HG03066 (cell line): ENCODE measurements around the gene NLRP2B.
"Not testable (repeated sequence)": the region's sequence is repeated elsewhere in the genome, so short reads cannot be mapped to it uniquely, and the experiment has no call there.

Experiments used
- ATAC-seq: cut with Tn5 transposase; IDR thresholded peaks from one replicate; pipeline ENCODE4 v1.9.1; 2021; ENCODE audit warnings: low read depth; ENCODE audit not compliant: unreplicated experiment

Gene NLRP2B

DNA sequence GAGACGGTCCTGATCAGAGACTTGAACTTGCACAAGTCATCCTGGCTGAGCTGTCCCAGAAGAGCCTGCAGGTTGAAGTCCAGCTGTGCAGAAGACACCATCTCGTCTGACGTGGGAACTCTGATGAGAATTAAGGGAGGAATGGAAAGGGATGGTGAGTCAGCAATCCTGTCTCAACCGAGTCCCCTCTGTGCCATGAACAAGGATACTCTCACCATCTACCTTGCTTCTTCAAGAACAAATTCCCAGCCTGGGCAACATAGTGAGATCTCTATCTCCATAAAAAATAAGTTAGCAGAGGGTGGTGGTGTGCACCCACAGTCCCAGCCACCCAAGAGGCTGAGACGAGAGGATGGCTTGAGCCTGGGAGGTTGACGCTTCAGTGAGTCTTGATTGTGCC, at the start of gene NLRP2B:
Gene NLRP2B (minus strand): TSS at position 101 of the 400 bp plus-strand sequence.
- ATAC-seq = no peak

DNA sequence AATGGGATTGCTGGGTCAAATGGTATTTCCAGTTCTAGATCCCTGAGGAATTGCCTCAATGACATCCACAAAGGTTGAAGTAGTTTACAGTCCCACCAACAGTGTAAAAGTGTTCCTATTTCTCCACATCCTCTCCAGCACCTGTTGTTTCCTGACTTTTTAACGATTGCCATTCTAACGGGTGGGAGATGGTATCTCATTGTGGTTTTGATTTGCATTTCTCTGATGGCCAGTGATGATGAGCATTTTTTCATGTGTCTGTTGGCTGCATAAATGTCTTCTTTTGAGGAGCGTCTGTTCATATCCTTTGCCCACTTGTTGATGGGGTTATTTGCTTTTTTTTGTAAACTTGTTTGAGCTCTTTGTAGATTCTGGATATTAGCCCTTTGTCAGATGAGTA, 45.9 kb upstream of the NLRP2B start:
- not testable (repeated sequence) for ATAC-seq

DNA sequence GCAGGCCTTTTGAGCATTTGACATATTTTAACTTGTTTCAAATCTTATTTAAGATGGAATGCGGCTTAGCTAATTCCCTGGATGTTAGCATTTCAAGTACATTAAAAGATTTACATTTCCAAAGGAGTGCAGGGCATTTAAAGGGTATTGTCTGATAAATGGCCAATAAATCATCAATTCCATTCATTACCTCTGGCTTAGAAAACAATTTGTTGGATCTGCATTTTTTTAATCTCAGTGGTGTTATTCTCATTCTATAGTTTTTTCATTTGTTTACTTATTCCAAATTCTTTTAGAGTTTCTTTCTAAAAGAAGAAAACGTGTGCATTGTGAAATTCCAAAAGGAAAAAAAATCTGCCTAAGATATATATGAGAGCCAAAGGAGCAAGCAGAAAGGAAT, 1.3 kb upstream of the NLRP2B start:
- ATAC-seq = no peak

DNA sequence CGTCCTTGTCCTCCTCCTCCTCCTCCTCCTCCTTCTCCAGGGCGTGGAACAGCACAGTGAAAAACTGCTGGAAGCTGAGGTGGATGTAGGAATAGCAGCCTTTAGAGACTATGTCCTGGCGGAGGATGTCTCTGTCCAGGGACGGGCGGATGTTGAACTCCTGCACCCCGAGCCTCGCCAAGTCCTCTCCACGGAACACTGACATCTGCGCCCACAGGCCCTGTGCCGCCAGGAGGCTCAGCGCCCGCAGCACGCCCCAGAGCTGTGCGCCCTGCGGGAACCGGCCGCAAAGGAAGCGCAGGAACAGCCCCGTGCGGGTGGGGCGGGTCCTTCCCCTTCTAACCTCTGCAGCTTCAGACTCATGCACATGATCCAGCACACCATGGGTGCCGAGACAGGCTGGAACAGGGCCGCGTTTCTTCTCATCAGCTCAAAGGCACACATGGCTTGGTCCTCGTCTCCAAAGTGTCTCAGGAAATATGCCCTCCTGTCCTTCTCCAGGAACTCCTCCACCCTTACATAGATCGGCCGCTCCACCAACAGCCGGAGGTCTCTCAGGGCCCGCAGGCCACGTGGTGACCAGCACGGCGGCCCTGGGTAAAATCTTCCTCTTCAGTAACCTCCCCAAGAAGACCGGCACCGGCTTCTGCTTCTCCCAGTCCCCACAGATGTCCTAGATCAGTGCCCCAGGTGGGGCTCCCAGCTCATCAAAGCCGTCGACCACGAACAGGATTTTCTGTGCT, 1.2 kb downstream of the NLRP2B start:
- no peak for ATAC-seq

DNA sequence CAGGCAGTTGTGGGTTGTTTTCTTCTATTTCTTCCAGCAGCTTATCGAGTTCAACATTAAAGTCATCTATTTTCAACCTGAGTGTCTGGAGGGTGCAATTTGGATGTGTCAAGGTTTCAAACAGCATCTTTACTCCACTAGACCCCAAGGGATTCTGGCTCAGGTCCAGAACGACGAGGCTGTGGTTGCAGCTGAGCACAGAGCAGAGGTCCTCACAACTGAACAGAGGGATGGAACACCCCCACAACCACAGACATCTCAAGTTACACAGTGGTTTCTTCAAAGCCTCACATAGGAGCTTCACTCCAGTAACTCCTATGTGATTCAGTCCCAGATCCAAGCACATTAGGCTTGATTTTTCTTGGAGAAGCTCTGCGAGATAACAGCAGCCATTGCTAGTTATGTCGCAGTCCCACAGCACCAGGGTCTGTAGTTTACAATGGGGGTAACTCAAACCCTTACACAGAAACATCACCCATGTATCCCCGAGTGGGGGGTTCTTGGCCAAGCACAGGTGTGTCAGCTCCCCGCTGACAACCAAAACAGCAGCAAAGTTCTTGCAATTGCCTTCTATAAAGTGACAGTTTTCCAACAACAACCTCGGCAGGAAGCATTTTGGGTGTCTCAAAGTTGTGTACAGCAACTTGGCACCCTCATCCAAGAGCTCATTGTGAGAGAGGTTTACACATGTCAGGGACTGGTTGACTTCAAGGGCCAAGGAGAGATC, 2.8 kb downstream of the NLRP2B start:
- no peak for ATAC-seq

DNA sequence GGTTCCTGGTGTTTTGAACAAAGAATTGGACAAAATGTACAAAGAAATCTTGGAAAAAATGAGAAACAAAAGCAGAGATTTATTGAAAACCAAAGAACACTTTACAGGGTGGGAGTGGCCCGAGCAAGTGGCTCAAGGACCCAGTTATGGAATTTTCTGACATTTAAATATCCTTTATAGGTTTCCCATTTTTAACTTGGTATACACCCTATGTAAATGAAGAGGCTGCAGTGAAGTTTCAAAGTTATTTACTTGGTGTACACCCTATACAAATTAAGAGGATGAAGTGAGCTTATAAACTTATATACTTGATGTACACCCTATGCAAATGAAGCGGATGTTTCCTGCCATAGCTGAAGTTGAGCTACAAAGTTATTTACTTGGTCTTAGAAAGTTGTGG, 4.7 kb downstream of the NLRP2B start:
- ATAC-seq = no peak

DNA sequence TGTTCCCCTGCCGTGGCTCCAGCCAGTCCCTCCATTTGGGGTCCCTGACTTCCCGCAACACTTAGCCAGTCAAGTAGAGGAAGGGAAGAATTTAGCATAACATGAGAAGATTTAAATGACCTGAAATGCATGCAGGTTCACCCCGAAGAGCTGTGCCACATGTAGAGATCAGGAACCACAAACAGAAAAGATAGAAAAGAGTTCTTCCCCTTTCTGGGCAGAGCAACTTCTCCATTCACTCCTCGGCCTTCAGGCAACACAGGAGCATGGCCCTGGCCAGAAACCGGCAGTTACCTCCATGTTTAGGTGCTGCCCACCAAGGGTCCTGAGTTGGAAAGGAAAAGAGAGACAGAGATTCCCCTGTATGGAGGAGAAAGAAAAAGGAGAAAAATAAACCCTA, 5.2 kb downstream of the NLRP2B start:
- no peak for ATAC-seq

DNA sequence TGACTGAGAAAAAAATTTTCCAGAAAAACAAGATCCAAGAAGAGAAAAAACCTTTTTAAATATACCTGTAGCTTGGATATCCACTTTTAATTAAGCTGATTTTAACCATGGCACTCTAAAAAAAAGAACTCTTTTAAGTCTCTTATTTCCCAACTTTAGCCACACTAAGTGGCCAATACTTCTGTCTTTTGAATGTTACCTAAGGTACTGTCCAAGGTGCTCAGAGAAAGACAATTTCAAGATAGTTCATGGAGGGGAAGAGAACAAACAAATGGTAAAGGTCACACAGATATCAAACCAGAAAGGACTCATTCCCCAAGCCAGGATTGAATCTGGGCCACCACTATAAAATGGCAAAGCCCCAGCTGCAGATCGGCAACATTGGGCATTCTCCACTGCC, 10.1 kb downstream of the NLRP2B start:
- no peak for ATAC-seq

DNA sequence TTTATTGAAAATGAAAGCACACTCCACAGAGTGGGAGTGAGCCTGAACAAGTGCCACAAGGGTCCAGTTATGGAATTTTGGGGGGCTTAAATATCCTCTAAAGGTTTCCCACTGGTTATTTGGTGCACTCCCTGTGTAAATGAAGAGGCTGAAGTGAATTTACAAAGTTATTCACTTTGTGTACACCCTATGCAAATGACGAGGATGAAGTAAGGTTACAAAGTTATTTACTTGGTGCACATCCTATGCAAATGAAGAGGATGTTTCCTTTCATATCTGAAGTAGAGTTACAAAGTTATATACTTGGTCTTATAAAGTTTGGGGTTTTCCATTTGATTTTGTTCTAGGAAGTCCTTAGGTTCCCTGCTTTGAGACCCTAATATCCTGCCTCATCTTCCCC, 13.1 kb downstream of the NLRP2B start:
- no peak for ATAC-seq

DNA sequence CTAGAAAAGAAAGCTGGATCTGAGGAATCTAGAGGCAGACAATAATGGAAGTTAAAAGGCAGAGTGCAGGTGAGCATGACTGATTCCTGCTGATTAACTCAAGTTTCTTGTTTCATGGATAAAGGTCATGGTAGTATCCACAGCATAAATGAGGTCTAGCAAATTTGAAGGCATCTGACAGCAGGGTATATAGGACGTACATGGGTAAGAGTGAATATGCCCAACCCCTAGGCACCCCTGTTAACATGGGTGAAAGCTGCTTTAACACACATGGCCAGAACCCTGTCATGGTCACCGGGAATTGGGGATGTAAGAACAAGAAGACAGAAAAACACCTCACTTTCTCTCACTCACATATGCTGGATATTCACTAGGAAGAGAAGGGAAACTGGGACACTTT, 25.0 kb downstream of the NLRP2B start:
- ATAC-seq = no peak

DNA sequence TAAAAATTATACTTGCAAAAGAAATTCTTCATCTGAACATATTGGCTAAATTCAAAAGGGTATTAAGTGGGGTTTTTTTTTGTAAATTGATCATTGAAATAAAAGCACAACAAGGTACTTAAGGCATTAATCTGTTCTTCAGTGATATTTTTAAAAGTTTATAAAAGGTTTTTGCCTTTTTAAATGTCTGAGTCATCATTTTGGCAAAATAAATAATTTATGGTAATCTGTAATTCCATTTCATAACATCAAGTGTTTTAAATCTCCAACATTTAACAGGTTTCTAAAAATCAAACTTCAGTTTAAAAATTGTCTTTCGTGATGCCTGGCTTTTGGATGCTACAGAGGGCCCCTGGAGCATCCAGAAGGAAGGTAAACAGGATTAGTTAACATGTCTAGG, 27.4 kb downstream of the NLRP2B start:
- ATAC-seq = no peak

DNA sequence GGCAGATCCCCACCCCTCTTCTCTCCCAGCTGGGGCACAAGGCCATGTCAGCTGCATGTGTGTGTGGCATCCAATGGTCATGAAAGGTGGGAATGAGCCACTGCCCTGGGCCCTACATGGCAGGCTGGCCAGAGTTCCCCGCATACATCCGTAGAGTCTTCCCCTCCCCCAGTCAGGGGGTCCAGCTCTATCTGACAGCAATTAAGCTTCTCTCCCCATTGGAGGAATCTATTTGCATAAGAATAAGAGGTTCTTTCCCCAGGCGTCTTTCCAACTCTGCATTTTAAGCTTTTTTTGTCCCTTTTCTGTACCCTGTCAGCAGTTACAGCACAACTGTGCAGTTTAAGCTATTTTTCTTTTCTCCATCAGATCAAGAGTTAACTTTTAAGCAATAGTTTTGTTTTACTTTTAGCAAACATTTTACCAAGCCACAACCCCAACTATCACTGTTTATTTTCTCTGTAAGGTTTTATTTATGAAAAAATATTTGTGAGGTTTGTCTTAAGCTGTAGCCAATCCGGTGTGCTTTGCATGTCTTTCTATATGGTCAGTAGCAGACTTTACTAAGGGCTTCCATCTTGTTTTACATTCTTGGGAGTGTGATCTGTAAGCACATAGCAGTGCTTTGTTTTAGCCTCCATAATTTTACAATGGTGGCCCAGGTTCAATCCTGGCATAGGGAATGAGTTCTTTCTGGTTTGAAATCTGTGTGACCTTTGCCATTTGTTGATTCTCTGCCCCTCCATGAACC, 28.7 kb downstream of the NLRP2B start:
- no peak for ATAC-seq

DNA sequence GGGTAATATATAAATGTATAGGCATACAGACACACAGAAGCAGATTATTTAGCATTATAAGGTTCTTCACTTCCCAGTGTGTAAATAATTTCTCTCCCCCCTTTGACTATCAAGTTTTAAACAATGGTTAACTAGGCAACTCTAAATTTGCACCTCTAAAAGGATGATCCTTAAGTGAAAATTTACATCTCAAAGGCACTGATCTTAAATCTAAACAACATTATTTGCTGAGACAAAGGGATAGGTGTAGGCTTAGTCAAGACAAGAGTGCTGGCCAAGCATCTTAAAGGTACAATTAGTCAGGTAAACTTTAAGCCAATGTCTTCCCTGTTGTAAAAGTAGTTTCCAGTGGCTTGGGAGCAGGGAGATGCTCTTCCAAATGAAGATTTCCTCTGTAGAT, 33.0 kb downstream of the NLRP2B start:
- no peak for ATAC-seq

DNA sequence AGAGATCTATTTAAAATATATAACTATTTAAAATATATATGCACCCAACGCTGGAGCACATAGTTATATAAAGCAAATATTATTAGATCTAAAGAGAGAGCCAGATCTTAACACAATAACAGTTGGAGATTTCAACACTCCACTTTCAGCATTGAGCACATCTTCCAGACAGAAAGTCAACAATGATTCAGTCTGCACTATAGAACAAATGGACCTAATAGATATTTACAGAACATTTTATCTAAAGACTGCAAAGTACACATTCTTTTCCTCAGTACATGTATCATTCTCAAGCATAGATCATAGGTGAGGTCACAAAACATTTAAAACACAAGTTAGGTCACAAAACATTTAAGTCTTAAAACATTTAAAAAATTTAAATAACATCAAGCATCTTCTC, 36.4 kb downstream of the NLRP2B start:
- ATAC-seq = no peak

DNA sequence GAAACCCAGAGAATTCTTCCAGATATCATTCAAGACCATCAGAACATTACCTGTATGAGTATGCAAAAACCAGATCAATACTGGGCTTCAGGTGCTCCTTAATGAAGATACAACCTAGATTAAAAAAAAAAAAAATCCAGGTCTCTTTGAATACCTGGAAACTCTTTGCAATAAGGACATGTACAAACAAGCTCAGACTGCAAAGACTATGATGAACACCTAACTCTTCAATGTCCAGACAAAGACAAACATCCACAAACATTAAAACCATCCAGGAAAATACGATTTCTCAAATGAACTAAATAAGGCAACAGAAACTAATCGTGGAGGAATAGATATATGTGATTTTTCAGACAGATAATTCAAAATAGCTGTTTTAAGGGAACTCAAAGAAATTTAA, 38.7 kb downstream of the NLRP2B start:
- no peak for ATAC-seq

DNA sequence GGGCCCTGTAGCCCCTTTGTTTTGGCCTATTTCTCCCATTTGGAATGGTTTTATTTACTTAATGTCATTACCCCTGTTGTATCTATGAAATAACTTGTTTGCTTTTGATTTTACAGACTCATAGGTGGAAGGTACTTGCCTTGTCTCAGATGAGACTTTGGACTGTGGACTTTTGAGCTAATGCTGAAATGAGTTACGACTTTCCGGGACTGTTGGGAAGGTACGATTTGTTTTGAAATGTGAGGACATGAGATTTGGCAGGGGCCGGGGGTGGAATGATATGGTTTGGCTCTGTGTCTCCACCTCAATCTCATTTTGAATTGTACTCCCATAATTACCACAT, 39.4 kb downstream of the NLRP2B start:
- no peak for ATAC-seq

DNA sequence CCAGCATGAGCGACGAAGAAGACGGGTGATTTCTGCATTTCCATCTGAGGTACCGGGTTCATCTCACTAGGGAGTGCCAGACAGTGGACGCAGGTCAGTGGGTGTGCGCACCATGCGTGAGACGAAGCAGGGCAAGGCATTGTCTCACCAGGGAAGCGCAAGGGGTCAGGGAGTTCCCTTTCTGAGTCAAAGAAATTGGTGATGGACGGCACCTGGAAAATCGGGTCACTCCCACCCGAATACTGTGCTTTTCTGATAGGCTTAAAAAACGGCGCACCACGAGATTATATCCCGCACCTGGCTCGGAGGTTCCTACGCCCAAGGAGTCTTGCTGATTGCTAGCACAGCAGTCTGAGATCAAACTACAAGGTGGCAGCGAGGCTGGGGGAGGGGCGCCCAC, 50.6 kb downstream of the NLRP2B start:
- not testable (repeated sequence) for ATAC-seq
